Measurements from ENCODE around the gene ACTL6B. TPM values are rescaled to one million over a fixed set of nuclear protein-coding genes. Genes with fewer than 3 reads are reported as not detected.
A peak's percentile ranks its signal among the peaks of the same experiment; 100 is the strongest.

The ACTL6B gene
- polyA plus RNA-seq, 1 donor (not counting 4 experiments of a cell fraction or from before 2014, with no cell fraction given) = not detected

DNA sequence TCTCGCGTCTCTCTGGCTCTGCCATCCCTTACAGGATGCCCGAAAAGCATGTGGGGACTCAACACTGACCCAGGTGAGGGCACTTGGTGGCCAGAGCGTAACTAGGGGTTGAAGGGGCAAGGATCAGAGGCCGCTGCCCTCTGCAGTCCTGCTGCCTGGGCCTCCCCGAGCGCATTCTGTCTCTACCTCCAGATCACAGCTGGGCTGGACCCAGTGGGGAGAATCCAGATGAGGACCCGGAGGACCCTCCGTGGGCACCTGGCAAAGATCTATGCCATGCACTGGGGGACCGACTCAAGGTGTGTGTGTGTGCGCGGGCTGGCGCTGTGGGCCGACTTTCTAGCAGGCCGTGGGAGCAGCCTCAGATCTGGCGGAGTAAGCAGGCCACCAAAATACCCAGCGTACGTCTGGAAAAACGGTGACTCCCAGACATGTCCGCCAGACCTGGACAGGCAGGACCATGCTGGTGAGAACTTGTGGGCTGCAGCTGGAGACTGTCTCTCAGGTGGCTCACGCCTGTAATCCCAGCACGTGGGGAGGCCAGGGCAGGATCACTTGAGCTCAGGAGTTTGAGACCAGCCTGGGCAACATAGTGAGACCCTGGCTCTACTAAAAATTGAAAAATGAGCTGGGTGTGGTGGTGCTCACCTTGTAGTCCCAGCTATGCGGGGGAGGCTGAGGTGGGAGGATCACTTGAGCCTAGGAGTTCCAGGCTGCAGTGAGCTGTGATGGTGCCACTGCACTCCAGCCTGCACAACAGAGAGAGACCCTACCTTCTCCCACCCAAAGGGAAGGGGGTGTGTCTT is 20.5 kb upstream of the ACTL6B start:
- H3K9ac ChIP-seq (ENCODE audit: control insufficient read depth, extremely low read depth, insufficient read depth, low read length) = no peak overlapping the region
- TF ChIP-seq, protein P1, sequence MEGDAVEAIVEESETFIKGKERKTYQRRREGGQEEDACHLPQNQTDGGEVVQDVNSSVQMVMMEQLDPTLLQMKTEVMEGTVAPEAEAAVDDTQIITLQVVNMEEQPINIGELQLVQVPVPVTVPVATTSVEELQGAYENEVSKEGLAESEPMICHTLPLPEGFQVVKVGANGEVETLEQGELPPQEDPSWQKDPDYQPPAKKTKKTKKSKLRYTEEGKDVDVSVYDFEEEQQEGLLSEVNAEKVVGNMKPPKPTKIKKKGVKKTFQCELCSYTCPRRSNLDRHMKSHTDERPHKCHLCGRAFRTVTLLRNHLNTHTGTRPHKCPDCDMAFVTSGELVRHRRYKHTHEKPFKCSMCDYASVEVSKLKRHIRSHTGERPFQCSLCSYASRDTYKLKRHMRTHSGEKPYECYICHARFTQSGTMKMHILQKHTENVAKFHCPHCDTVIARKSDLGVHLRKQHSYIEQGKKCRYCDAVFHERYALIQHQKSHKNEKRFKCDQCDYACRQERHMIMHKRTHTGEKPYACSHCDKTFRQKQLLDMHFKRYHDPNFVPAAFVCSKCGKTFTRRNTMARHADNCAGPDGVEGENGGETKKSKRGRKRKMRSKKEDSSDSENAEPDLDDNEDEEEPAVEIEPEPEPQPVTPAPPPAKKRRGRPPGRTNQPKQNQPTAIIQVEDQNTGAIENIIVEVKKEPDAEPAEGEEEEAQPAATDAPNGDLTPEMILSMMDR (optimal IDR thresholded peaks at IDR 0.05 in 1 of 3, IDR thresholded peaks at IDR 0.05 in 1 of 3, conservative IDR thresholded peaks at IDR 0.05 in 1 of 3; ENCODE audit: extremely low read depth in 1 of 3, insufficient read depth in 2 of 3, low read length in 3 of 3) = no peak
- TF ChIP-seq EZH2 (IDR thresholded peaks at IDR 0.05; ENCODE audit: low read length) = no peak

DNA sequence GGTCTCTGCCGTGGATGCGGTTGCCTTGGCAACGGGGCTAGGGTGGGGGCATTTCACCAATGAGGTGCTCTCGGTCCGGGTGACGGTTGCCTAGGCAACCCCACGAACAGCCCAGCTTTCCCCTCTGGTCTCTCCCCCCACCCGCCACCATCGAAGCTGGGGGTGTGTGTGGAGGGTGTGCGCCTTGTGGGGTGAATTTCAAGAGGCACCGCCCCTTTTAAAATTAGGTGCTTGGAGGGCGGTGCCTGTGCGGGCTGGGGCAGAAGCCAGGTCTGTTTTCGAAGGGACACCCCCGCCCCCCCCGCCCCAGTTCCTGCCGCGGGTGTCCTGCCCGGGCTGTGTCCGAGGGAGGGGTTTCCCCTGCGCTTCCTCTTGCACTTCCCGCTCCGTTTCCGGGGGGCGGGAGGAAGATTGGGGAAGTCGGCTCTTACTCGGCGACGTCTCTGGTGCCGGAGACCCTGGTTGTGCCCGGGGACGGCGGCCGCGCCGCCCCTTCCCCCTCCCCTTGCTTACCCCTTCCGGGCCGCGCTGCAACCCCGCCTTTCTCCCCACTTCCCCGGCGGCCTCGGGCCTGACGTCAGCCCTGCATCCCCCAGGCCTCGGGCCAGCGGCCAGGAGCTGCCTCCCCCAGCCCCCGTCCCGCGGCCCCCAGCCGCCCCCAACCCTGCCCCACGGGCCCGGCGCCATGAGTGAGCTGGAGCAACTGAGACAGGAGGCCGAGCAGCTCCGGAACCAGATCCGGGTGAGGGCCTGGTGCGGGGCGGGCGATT is 19.5 kb upstream of the ACTL6B start:
- Histone ChIP-seq H3K36me3 (ENCODE audit: control insufficient read depth in 2 of 2, extremely low read depth in 1 of 2, insufficient read depth in 2 of 2, low read length in 2 of 2) (peaks cover 18 to 22% of the 10 kb centered on the region in 2 experiments), H3K27ac (ENCODE audit: control insufficient read depth, insufficient read depth, low read length) (no peak overlapping the region), H3K27me3 (ENCODE audit: control insufficient read depth, extremely low read depth, insufficient read depth, low read length) (no peaks in the 10 kb centered on the region), H3K4me1 (ENCODE audit: control insufficient read depth, extremely low read depth, insufficient read depth, low read length) (peaks cover 10% of the 10 kb centered on the region), H3K9me3 (ENCODE audit: control insufficient read depth, low read depth, low read length) (no peaks in the 10 kb centered on the region), H4K20me1 (ENCODE audit: control insufficient read depth, extremely low read depth, insufficient read depth, low read length) (peaks cover 3% of the 10 kb centered on the region), H3K79me2 (ENCODE audit: control insufficient read depth, insufficient read depth, low read length) (peaks cover 31% of the 10 kb centered on the region), H3K4me3 (ENCODE audit: control insufficient read depth in 2 of 3, extremely low read depth in 1 of 3, insufficient read depth in 2 of 3, low read depth in 1 of 3, low read length in 3 of 3) (peak overlapping the region; percentile 51 to 97 (median 88)), H2AFZ (ENCODE audit: control insufficient read depth, low read length) (no peak overlapping the region), H3K9me1 (ENCODE audit: control insufficient read depth, extremely low read depth, insufficient read depth, low read length) (no peaks in the 10 kb centered on the region), H3K9ac (ENCODE audit: control insufficient read depth, extremely low read depth, insufficient read depth, low read length) (peak overlapping the region; percentile 63), H3K4me2 (ENCODE audit: control insufficient read depth, extremely low read depth, insufficient read depth, low read depth, low read length) (peak overlapping the region; percentile 73)
- dilution Hi-C loops (cut with MboI; ENCODE audit: extremely low pct_ligation_motif_present, low sequenced_read_pairs) = no loop called here
- FAIRE-seq (no peak), DNase-seq (ENCODE audit: low read depth, low spot score) (peak; percentile 33)
- TF ChIP-seq, protein P1 (optimal IDR thresholded peaks at IDR 0.05 in 1 of 3, IDR thresholded peaks at IDR 0.05 in 1 of 3, conservative IDR thresholded peaks at IDR 0.05 in 1 of 3; ENCODE audit: extremely low read depth in 1 of 3, insufficient read depth in 2 of 3, low read length in 3 of 3) = no peak
- TF ChIP-seq EZH2 (IDR thresholded peaks at IDR 0.05; ENCODE audit: low read length) = no peak

More for the DNA sequence above, 20.5 kb upstream of the ACTL6B start:
- Histone ChIP-seq H3K4me1 (ENCODE audit: control insufficient read depth, extremely low read depth, insufficient read depth, low read length) (peaks cover 10% of the 10 kb centered on the region), H2AFZ (ENCODE audit: control insufficient read depth, low read length) (no peak overlapping the region), H3K27ac (ENCODE audit: control insufficient read depth, insufficient read depth, low read length) (no peak overlapping the region), H3K36me3 (ENCODE audit: control insufficient read depth in 2 of 2, extremely low read depth in 1 of 2, insufficient read depth in 2 of 2, low read length in 2 of 2) (peaks cover 19 to 28% of the 10 kb centered on the region in 2 experiments), H3K9me1 (ENCODE audit: control insufficient read depth, extremely low read depth, insufficient read depth, low read length) (no peaks in the 10 kb centered on the region), H3K79me2 (ENCODE audit: control insufficient read depth, insufficient read depth, low read length) (peaks cover 31% of the 10 kb centered on the region), H3K4me2 (ENCODE audit: control insufficient read depth, extremely low read depth, insufficient read depth, low read depth, low read length) (peak overlapping the region; percentile 41), H4K20me1 (ENCODE audit: control insufficient read depth, extremely low read depth, insufficient read depth, low read length) (peaks cover 3% of the 10 kb centered on the region), H3K27me3 (ENCODE audit: control insufficient read depth, extremely low read depth, insufficient read depth, low read length) (no peaks in the 10 kb centered on the region), H3K4me3 (ENCODE audit: control insufficient read depth in 2 of 3, extremely low read depth in 1 of 3, insufficient read depth in 2 of 3, low read depth in 1 of 3, low read length in 3 of 3) (peak overlapping the region; percentile 48 to 97 (median 88)), H3K9me3 (ENCODE audit: control insufficient read depth, low read depth, low read length) (no peaks in the 10 kb centered on the region)
- dilution Hi-C loops (cut with MboI; ENCODE audit: extremely low pct_ligation_motif_present, low sequenced_read_pairs) = no loop called here
- DNase-seq (ENCODE audit: low read depth, low spot score) (no peak), FAIRE-seq (no peak)
